PC-9 (cell line): ENCODE results near the gene EYA2. TPM values are rescaled to one million over a fixed set of nuclear protein-coding genes. Genes with fewer than 3 reads are reported as not detected.

Experiments used
- BruUV-seq: library from RNA; stranded (reverse); fragments of 400-500 nt; replicated peaks from 2 replicates; lab custom pipeline; 2021; lab: Mats Ljungman, UMichigan
- CTCF ChIA-PET: fragments of 300-600 bp; sonication (Branson Sonifier 250); formaldehyde crosslinking; loops from one replicate; lab custom pipeline; 2022; ENCODE audit warnings: antibody characterized with exemption; lab: Charles Lee
- POLR2A ChIA-PET: fragments of 300-600 bp; sonication (Branson Sonifier 250); formaldehyde crosslinking; loops from one replicate; lab custom pipeline; 2022; ENCODE audit warnings: antibody characterized with exemption; ENCODE audit not compliant: unreplicated experiment; lab: Charles Lee
- DNase-seq, 2 experiments: peaks; one replicate each; pipeline versions ENCODE4 v3.0.0 to v3.0.0-alpha.2; 2015 to 2022; ENCODE audit warnings: mixed read lengths in 1 of 2
- H2AFZ ChIP-seq: fragments of 200-600 bp; sonication (generic); 2 replicates; pipeline ENCODE4 v1.8.1; 2017; ENCODE audit warnings: antibody characterized with exemption
- H3F3A ChIP-seq: fragments of 200-600 bp; sonication (generic); 2 replicates; pipeline ENCODE4 v1.8.1; 2017; ENCODE audit warnings: antibody characterized with exemption, mild to moderate bottlenecking, low read depth; ENCODE audit not compliant: insufficient read depth
- H3K27ac ChIP-seq: fragments of 200-600 bp; sonication (generic); 2 replicates; pipeline ENCODE4 v1.6.1; 2016; ENCODE audit warnings: mixed run types
- H3K27me3 ChIP-seq: fragments of 200-600 bp; sonication (generic); 2 replicates; pipeline ENCODE4 v1.6.1; 2016; ENCODE audit warnings: low read depth, mixed run types; ENCODE audit not compliant: insufficient read depth
- H3K36me3 ChIP-seq: fragments of 200-600 bp; sonication (generic); 2 replicates; pipeline ENCODE4 v1.6.1; 2016; ENCODE audit warnings: low read depth, mixed run types
- H3K4me1 ChIP-seq: fragments of 200-600 bp; sonication (generic); replicated peaks from 2 replicates; pipeline ENCODE4 v1.6.1; 2016; ENCODE audit warnings: mixed run types; ENCODE audit not compliant: insufficient read depth
- H3K4me2 ChIP-seq: fragments of 200-600 bp; sonication (generic); 2 replicates; pipeline ENCODE4 v1.6.1; 2017; ENCODE audit warnings: mixed run types
- H3K4me3 ChIP-seq: fragments of 200-600 bp; sonication (generic); 2 replicates; pipeline ENCODE4 v1.6.1; 2016; ENCODE audit warnings: mixed run types
- H3K79me2 ChIP-seq: fragments of 200-600 bp; sonication (generic); 2 replicates; pipeline ENCODE4 v1.6.1; 2017; ENCODE audit warnings: low read depth, mixed run types
- H3K9me2 ChIP-seq: fragments of 200-600 bp; sonication (generic); 2 replicates; pipeline ENCODE4 v1.8.1; 2017; ENCODE audit warnings: mild to moderate bottlenecking; ENCODE audit not compliant: insufficient read depth
- H3K9me3 ChIP-seq: fragments of 200-600 bp; sonication (generic); 2 replicates; pipeline ENCODE4 v1.8.1; 2016; ENCODE audit warnings: low read depth; ENCODE audit not compliant: insufficient read depth
- H4K20me1 ChIP-seq: fragments of 200-600 bp; sonication (generic); 2 replicates; pipeline ENCODE4 v1.8.1; 2017; ENCODE audit not compliant: insufficient read depth
- CTCF ChIP-seq: fragments of 200-600 bp; sonication (generic); conservative IDR thresholded peaks from 2 replicates; pipeline ENCODE4 v1.6.1; 2017; ENCODE audit warnings: mixed run types, antibody characterized with exemption, mild to moderate bottlenecking, moderate library complexity
- EZH2 ChIP-seq: fragments of 200-600 bp; sonication (generic); IDR thresholded peaks from 2 replicates; pipeline ENCODE4 v1.8.0; 2017; ENCODE audit warnings: antibody characterized with exemption, low read depth
- intact Hi-C: fragments of 100-400 bp; cut with micrococcal nuclease; formaldehyde crosslinking; loops from one replicate; pipeline ENCODE4 v1.10.0; 2022; ENCODE audit not compliant: unreplicated experiment
- total RNA-seq: library from RNA; stranded (reverse); gene quantifications from 2 replicates; pipeline ENCODE4 v1.2.3, GENCODE V29; 2021

EYA2 gene
- total RNA-seq, 1 experiment from 2014 or later = not detected

- no peaks in the 10 kb centered on the region for H3K4me1 ChIP-seq
- POLR2A ChIA-PET = no interaction called here
- H2AFZ ChIP-seq = no peak overlapping the region
- TF ChIP-seq EZH2 (no peak), CTCF (no peak)
- no peak overlapping the region for H3K27ac ChIP-seq
- no peak overlapping the region for H3K4me3 ChIP-seq
- DNase-seq = no peak
- H3K4me2 ChIP-seq = no peak overlapping the region
- peaks cover 11% of the 10 kb centered on the region; the same call in 1 of the 2 replicates for H3K27me3 ChIP-seq
- H3K9me2 ChIP-seq = no peaks in the 10 kb centered on the region
- H3K9me3 ChIP-seq = peaks cover 9% of the 10 kb centered on the region
- intact Hi-C loops = no loop called here
- BruUV-seq = no TSS peak
- no peaks in the 10 kb centered on the region for H3F3A ChIP-seq
- no peaks in the 10 kb centered on the region for H3K79me2 ChIP-seq
- H3K36me3 ChIP-seq = no peaks in the 10 kb centered on the region
- no peaks in the 10 kb centered on the region for H4K20me1 ChIP-seq
- CTCF ChIA-PET = no interaction called here
Observed at GRCh38 chr20:47075263-47075662, 180.6 kb downstream of the EYA2 start.

DNA sequence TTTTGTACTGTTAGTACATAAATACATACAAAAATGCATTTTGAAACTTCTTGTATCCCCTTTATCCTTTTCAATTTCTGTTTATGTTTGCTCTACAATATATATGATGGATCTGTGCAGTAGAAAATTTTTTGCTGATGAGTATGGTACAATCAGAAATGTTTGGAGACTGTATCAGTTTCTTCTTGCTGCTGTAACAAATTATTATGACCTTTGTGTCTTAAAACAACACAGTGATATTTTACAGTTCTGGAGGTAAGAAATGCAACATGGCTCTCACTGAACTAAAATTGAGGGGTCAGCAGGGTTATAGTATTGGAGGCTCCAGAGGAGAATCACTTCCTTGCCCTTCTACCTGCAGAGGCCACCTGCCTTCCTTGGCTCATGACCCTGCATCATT is 184.4 kb downstream of the EYA2 start:
- no peaks in the 10 kb centered on the region for H3F3A ChIP-seq
- H3K9me2 ChIP-seq = no peaks in the 10 kb centered on the region
- no peak overlapping the region for H2AFZ ChIP-seq
- H3K4me1 ChIP-seq = no peaks in the 10 kb centered on the region
- TF ChIP-seq EZH2 (no peak), CTCF (no peak)
- H3K27me3 ChIP-seq = 0 out of 2 replicates have a peak, but pooled peaks cover 8% of the 10 kb centered on the region
- H3K27ac ChIP-seq = no peak overlapping the region
- BruUV-seq = no TSS peak
- intact Hi-C loops = no loop called here
- peaks cover 9% of the 10 kb centered on the region for H3K9me3 ChIP-seq
- no peaks in the 10 kb centered on the region for H3K36me3 ChIP-seq
- no peaks in the 10 kb centered on the region for H3K79me2 ChIP-seq
- no peak overlapping the region for H3K4me2 ChIP-seq
- no peak for DNase-seq
- ChIA-PET CTCF (no interaction called here), POLR2A (no interaction called here)
- H3K4me3 ChIP-seq = no peak overlapping the region
- H4K20me1 ChIP-seq = no peaks in the 10 kb centered on the region

DNA sequence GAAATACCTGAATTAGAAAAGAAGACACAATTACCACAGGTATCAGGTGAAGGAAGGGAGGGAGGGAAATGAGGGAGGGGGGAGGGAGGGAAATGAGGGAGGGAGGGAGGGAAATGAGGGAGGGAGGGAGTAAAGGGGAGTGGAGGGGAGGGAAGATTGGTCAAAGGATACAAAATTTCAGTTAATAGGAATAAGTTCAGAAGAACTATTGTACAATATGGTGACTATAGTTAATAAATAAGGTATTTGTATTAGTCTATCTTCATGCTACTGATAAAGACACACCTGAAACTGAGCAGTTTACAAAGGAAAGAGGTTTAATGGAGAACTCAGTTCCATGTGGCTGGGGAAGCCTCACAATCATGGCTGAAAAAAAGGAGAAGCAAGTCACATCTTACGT is 185.7 kb downstream of the EYA2 start:
- no peaks in the 10 kb centered on the region for H3K79me2 ChIP-seq
- H3K36me3 ChIP-seq = no peaks in the 10 kb centered on the region
- no peak overlapping the region for H3K27ac ChIP-seq
- DNase-seq = no peak
- no peak overlapping the region for H3K4me2 ChIP-seq
- no peak overlapping the region for H3K4me3 ChIP-seq
- no peak overlapping the region for H2AFZ ChIP-seq
- H3K4me1 ChIP-seq = no peaks in the 10 kb centered on the region
- no peaks in the 10 kb centered on the region for H3F3A ChIP-seq
- 0 out of 2 replicates have a peak, but pooled peaks cover 8% of the 10 kb centered on the region for H3K27me3 ChIP-seq
- no TSS peak for BruUV-seq
- H3K9me2 ChIP-seq = no peaks in the 10 kb centered on the region
- peaks cover 9% of the 10 kb centered on the region for H3K9me3 ChIP-seq
- TF ChIP-seq EZH2 (no peak), CTCF (no peak)
- intact Hi-C loops = no loop called here
- ChIA-PET CTCF (no interaction called here), POLR2A (no interaction called here)
- 0 out of 2 replicates have a peak, but pooled peaks cover 2% of the 10 kb centered on the region for H4K20me1 ChIP-seq
